GM18526 (cell line): ENCODE data around the gene KRTAP4-7.
"Not testable (repeated sequence)": the region's sequence is repeated elsewhere in the genome, so short reads cannot be mapped to it uniquely, and the experiment has no call there.

Experiments used
- POLR2A ChIP-seq: IDR thresholded peaks from 3 replicates; pipeline ENCODE4 v1.6.1; 2011; ENCODE audit not compliant: insufficient read length; ENCODE audit errors: extremely low read depth

The KRTAP4-7 gene

DNA sequence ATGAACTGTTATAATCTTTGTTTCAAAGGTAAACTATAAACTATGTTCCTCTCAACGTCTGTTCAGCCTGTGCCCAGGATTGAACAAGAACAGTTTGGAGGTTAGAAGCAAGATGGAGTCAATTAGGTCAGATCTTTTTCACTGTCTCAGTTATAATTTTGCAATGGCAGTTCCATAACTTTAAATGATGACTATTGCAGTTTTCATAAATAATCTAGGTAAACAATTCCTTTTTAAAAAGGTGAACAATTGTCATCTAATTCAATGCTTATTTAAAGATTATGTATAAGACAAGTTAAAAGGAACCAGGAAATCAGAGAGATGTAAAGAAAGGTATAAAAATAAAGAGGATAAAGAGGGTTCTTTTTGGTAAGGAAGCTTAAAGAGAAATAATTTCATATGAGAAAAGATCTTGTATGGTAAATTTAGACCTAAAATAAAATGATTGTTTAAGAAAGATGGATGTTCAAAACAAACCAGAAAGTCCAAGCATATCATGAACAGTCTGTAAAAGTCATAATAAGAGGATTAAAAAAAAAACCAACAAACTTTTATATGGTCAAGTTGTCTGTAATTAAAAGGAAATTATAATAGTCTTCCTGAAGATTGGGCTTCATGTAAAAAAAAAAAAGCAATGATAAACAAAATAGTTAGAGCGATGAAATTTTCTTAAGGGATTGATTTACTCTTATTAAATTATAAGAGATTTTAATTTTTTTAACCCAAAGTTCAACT is 27.4 kb downstream of the KRTAP4-7 start:
- TF ChIP-seq POLR2A, result no peak

DNA sequence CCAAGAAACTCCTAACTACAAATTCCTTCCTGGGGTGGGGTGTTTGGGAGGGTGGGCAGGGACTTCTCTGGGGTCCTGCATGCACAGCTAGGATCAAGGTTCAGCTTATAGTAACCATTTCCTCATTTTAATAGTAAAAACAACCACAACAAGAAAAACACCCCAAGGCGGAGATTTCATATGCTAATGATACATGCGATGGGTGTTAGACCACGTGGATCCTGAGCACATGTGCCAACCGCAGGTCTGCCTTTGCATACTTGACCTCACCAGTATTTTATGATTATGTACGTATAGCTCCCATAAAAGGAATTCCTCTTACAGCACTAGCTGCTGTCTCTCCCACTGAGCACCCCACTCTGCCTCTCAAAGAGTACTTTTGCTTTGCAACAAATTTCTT is 32.3 kb downstream of the KRTAP4-7 start:
- no peak for TF ChIP-seq POLR2A

DNA sequence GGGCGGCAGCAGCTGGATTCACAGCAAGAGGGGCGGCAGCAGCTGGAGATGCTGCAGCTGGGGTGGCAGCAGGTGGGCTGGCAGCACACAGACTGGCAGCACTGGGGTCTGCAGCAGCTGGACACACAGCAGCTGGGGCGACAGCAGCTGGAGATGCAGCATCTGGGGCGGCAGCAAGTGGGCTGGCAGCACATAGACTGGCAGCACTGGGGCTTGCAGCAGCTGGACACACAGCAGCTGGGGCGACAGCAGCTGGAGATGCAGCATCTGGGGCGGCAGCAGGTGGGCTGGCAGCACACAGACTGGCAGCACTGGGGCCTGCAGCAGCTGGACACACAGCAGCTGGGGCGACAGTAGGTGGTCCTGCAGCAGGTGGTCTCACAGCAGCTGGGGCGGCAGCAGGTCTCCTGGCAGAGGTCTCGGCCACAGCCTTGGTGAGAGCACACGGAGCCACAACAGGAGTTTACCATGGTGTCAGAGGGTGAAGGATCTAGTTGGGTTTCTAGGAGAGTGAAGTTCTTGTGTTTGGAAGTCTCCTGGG is 34.0 kb downstream of the KRTAP4-7 start, which contains the start of gene KRTAP4-11:
KRTAP4-11 (minus strand) TSS at position 528 of the 541 bp plus-strand sequence; CDS start at position 470, 58 bp downstream.
- TF ChIP-seq POLR2A, result not testable (repeated sequence)

DNA sequence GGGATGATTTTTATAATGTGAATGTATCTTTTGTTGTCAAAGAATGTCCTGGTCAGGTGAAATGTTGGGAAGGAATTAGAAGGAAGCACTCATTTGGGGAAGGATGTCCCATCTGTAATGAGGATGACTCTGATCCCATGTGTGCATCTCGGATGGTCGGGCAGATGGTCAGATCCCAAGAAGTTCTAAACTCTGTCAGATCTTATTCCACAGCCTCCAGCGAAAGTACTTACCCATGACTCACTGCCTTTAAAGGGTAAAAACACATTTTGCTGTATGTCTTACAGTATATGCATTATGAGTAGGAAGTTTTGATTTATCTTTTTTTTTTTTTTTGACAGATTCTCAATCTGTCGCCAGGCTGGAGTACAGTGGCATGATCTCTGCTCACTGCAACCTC is 34.8 kb downstream of the KRTAP4-7 start:
- TF ChIP-seq POLR2A, result no peak

DNA sequence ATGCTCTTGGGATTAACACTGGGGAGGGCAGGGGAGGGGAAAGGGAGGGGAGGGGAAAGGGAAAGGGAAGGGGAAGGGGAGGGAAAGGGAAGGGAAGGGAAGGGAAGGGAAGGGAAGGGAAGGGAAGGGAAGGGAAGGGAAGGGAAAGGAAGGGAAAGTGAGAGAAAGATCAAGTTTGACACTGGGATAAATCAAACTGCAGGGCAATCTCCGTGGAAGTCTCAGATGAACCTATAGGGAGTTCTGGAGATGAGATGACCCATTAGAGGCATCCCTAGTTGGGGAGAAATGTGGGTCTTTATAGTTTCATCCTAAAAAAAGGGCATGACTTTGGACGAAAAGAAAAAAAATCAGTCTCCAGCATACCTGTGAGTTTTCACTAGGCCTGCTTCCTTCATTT is 37.8 kb downstream of the KRTAP4-7 start:
- TF ChIP-seq POLR2A, result no peak

DNA sequence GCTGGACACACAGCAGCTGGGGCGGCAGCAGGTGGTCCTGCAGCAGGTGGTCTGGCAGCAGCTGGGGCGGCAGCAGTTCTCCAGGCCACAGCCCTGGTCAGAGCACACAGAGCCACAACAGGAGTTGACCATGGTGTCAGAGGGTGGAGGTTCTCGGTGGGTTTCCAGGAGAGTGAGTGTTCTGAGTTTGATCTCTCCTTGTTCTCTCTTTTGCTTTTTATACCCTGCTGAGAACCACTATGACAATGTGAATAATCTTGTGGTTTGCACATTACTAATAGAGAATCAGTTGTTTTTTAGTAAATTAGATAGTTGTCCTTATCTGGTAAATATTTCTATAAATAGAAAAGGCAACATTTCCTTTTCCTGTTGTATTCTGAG is 40.0 kb downstream of the KRTAP4-7 start, which contains the start of gene KRTAP4-12:
KRTAP4-12 (minus strand) TSS at position 192 of the 381 bp plus-strand sequence; CDS start at position 132, 60 bp downstream.
- TF ChIP-seq POLR2A, result not testable (repeated sequence)

DNA sequence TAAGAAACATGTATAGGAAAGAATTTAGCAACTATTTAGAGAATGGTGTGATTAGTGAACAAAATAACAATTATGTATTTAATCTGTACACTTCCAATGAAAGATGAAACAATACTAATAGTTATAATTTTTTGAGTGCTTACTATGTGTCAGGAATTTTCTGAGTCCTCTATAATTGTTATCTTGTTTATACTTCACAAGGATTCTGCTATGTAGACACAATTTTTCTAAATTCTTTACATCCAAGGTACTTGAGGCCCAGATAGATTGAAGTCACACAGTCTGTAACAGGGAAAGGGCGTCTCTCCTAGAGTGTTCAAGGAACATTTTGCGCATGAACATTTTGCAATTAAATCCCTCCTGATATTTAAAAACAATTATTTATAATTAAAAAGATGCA is 41.1 kb downstream of the KRTAP4-7 start:
- no peak for TF ChIP-seq POLR2A

DNA sequence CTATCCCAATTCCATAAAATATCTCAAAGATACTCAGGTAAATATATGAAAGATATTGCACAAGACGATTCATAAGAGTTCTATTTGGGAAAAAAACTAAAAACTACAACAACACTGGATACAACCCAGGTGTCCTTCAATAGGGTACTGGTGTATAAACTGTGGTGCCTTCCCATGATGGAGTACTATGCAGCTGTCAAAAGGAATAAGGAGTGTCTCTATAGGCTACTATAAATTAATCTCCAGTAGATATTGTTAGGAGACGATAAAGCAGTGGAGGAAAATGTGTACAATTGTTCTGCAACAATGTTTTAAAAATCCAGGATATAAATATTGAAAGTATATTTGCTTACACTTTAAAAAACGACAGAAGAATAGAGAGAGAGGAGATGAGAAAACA is 42.5 kb downstream of the KRTAP4-7 start:
- TF ChIP-seq POLR2A, result no peak

DNA sequence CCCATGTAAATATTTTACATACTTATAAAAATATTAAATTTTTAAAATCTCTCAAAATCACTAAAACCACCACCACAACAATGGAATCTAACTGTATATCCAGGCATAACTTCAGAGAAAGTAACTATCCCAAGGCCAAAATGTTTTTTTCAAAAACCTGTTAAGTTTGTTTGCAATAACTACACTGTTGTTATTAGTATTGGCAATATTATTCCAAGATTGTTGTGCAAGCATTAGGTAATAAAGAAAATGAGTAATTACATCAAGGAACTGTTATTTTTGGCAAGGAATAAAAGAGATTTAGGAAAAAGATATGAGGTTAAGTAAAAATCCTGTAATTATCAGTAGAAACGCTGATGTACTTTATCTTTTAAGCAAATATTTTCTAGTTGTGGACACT is 43.4 kb downstream of the KRTAP4-7 start:
- no peak for TF ChIP-seq POLR2A

DNA sequence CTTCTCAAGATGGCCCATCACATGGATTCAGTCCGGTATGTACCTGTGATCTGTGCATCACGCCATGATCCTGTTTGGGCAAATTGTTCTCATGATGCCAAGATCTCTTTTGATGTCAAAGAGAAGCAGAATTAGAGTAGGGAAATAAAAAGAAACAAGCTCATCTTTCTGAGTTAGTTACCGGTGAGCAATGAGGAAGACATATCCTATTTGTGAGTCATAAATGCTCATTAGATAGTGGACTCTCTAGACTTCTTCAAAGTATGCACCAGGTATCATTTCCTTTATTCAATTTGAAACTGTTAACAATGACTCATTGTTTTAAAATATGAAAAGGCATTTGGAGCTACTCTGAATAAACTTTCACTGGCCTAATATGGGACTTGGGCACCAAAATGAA is 48.0 kb downstream of the KRTAP4-7 start:
- TF ChIP-seq POLR2A, result no peak

DNA sequence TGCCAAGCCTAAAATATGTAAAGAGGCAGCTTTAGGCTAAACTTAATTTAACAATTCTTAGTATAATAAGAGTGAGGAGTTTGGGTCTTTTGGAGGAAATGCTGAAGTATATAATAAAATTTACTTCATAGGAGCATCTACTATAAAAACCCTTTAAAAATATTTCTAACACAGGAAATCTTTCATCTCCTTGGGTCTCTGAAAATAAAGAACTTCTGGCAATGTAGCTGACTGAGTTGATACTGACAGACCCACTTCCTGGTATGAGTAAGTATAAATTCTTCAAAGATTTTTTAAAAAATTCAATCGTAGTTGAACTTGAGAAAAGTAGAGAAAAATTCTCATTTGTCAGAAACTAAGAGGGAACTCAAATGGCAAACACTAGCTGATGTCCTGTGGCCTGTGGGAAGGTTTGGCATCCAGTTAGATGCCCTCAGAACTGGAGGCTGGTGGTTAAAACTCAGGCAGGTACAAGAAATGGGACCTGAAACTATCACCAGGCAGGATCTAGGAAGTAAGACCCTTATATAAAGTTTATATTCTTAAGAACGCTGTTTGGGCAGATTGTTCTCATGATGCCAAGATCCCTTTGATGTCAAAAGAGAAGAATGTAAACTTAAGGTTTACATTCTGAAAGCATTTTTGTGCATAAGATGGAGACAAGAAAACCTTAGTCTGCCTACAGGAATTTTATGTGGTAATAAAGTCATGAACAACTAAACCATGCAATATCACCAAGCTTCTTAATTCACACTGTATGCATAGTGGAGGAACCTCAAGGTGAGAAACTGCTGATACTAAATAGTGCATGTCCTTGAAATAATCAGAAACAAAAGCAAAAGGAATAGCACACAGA is 50.2 kb downstream of the KRTAP4-7 start:
- TF ChIP-seq POLR2A, result no peak
